Transverse colon (tissue), 4 donors: ENCODE measurements around the gene GNG4. TPM values are rescaled to one million over a fixed set of nuclear protein-coding genes. Genes with fewer than 3 reads are reported as not detected.

Experiments
- DNase-seq: peaks from one replicate; pipeline ENCODE4 v3.0.0-alpha.2; 2019
- H3K27ac ChIP-seq, 4 donors: fragments of 200-600 bp; sonication (generic); 2 replicates each; pipeline ENCODE4 v1.5.1; 2016 to 2018; ENCODE audit warnings: inconsistent platforms in 4 of 4
- H3K27me3 ChIP-seq: fragments of 200-600 bp; sonication (generic); 2 replicates; pipeline ENCODE4 v1.5.1; 2017; ENCODE audit warnings: inconsistent platforms
- H3K36me3 ChIP-seq, 4 donors: fragments of 200-600 bp; sonication (generic); 2 replicates each; pipeline ENCODE4 v1.5.1; 2017 to 2019; ENCODE audit warnings: inconsistent platforms in 4 of 4
- H3K4me1 ChIP-seq, 4 donors: fragments of 200-600 bp; sonication (generic); 2 replicates each; pipeline ENCODE4 v1.5.1; 2017 to 2020; ENCODE audit warnings: inconsistent platforms in 4 of 4
- H3K4me3 ChIP-seq, 4 donors: fragments of 200-600 bp; sonication (generic); 1 replicate in 1 of 4; 2 replicates in 3 of 4; pipeline versions ENCODE4 v1.5.1 to v1.6.1; 2017 to 2019; ENCODE audit warnings: inconsistent platforms in 4 of 4
- H3K9me3 ChIP-seq, 2 donors: fragments of 200-600 bp; sonication (generic); 2 replicates each; pipeline ENCODE4 v1.5.1; 2017 to 2019; ENCODE audit warnings: inconsistent platforms in 2 of 2
- CTCF ChIP-seq, 5 experiments: fragments of 200-600 bp in 3 of 5; fragments of 450-650 bp in 2 of 5; sonication (generic) in 3 of 5; IDR thresholded peaks; 1 replicate in 2 of 5; 2 replicates in 3 of 5; pipeline ENCODE4 v1.5.1; 2016 to 2017; ENCODE audit warnings: antibody characterized with exemption in 5 of 5, inconsistent platforms in 3 of 5, mild to moderate bottlenecking in 2 of 5, moderate library complexity in 1 of 5
- EP300 ChIP-seq: sonication (generic); formaldehyde crosslinking; IDR thresholded peaks from one replicate; pipeline ENCODE4 v1.6.1; 2017; ENCODE audit warnings: antibody characterized with exemption, low read depth
- POLR2A ChIP-seq: fragments of 450-650 bp; IDR thresholded peaks from one replicate; pipeline ENCODE4 v1.6.1; 2016; ENCODE audit warnings: antibody characterized with exemption, mild to moderate bottlenecking, moderate library complexity
- POLR2AphosphoS5 ChIP-seq, 3 donors: sonication (generic); formaldehyde crosslinking; IDR thresholded peaks; one replicate each; pipeline ENCODE4 v1.6.1; 2016; ENCODE audit warnings: antibody characterized with exemption in 3 of 3
- WGBS, 2 donors: methylation state at CpG; one replicate each; pipeline ENCODE4 v1.1.5; 2018; ENCODE audit warnings: low coverage in 1 of 2; 5-methylcytosine and 5-hydroxymethylcytosine counted together
- in situ Hi-C, 4 donors: fragments of 200-750 bp; cut with MboI; loops; one replicate each; pipeline versions ENCODE4 v1.15.0 to v1.15.1; 2017; ENCODE audit warnings: low sequenced_read_pairs in 3 of 4, low pct_ligation_motif_present in 1 of 4, low pct_unique_long_range_greater_than_20kb in 1 of 4
- intact Hi-C: fragments of 100-400 bp; cut with DNase I; formaldehyde crosslinking; loops from one replicate; pipeline ENCODE4 v1.15.1; 2023; ENCODE audit warnings: low total_unique reads
- total RNA-seq, 4 donors: library from RNA; depleted of rRNA; stranded (reverse); fragments of >200 nt; gene quantifications; one replicate each; pipeline ENCODE4 v1.1.0, GENCODE V29; 2016

GNG4 gene
- total RNA-seq, 4 donors from 2014 or later, result 0.37 to 6.8 (median 5.5) TPM

- H3K9me3 ChIP-seq, result no peaks in the 10 kb centered on the region
- no peaks in the 10 kb centered on the region for H3K36me3 ChIP-seq
- intact Hi-C loops (no loop called here), in situ Hi-C loops (no loop called here)
- H3K27ac ChIP-seq, result no peak overlapping the region
- TF ChIP-seq POLR2A (no peak), CTCF (IDR thresholded peaks at IDR 0.05) (no peak), POLR2AphosphoS5 (IDR thresholded peaks at IDR 0.05) (no peak), EP300 (no peak)
- DNase-seq, result no peak
- no peaks in the 10 kb centered on the region for H3K27me3 ChIP-seq
- WGBS, 2 donors, result 76 to 80% methylated on average over 1 to 8 of the region's 8 CpGs
- H3K4me3 ChIP-seq, result no peak overlapping the region
- no peaks in the 10 kb centered on the region for H3K4me1 ChIP-seq
Observed at GRCh38 chr1:235533476-235534168, 116.0 kb downstream of the GNG4 start.

- Histone ChIP-seq H3K9me3 (no peaks in the 10 kb centered on the region), H3K4me1 (no peaks in the 10 kb centered on the region), H3K27me3 (no peaks in the 10 kb centered on the region), H3K36me3 (no peaks in the 10 kb centered on the region), H3K4me3 (no peak overlapping the region), H3K27ac (no peak overlapping the region)
- WGBS, 2 donors, result 85 to 87% methylated on average over 2 of the region's 2 CpGs
- no peak for TF ChIP-seq POLR2AphosphoS5 (IDR thresholded peaks at IDR 0.05)
- TF ChIP-seq POLR2A, result no peak
- no peak for TF ChIP-seq EP300
- no peak for TF ChIP-seq CTCF (IDR thresholded peaks at IDR 0.05)
- DNase-seq, result no peak
- in situ Hi-C loops, result no loop called here
- intact Hi-C loops, result no loop called here
Observed at GRCh38 chr1:235532360-235532759, 117.2 kb downstream of the GNG4 start.

DNA sequence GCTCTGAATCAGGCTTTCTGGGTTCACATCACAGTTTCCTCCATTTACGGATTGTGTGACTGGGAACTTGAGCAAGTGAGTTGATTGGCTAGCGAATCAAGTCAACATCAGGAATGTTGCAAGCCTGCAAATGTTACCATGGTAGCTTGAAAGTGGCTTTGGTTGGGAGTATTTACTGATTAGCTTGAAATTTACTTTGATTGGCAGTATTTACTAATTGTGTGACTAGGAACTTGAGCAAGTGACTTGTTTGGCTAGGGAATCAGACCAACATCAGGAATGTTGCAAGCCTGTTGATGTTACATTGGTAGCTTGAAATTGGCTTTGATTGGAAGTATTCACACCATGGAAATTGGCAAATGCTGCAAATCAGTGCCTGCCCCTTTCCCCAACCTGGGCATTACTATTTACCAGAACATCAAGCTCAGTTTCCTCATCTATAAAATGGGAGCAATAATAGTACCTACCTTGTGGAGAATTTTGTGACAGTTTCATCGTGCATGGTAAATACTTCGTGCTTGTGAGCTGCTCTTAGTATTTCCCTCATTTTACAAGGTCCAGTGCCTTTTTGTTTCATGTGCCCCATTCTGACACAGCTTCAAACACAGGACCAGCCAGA, 122.3 kb downstream of the GNG4 start:
- no peak for DNase-seq
- in situ Hi-C loops, result loop anchor here in 1 of 4 donors (10.0 kb wide), 1 partner anchor 447 kb away; no protein-coding TSS in a partner anchor

More for the DNA sequence above, 122.3 kb downstream of the GNG4 start:
- 87 to 90% methylated on average over 2 to 4 of the region's 4 CpGs for WGBS, 2 donors
- Histone ChIP-seq H3K4me3 (no peak overlapping the region), H3K4me1 (no peaks in the 10 kb centered on the region), H3K27me3 (no peaks in the 10 kb centered on the region), H3K36me3 (no peaks in the 10 kb centered on the region), H3K27ac (no peak overlapping the region), H3K9me3 (no peaks in the 10 kb centered on the region)
- intact Hi-C loops, result no loop called here
- TF ChIP-seq EP300 (no peak), POLR2A (no peak), CTCF (IDR thresholded peaks at IDR 0.05) (no peak), POLR2AphosphoS5 (IDR thresholded peaks at IDR 0.05) (no peak)
